NT2/D1 (cell line): ENCODE data around the gene TUT4.

Experiments used
- YY1 ChIP-seq: IDR thresholded peaks from 2 replicates; pipeline ENCODE4 v1.6.1; 2011; ENCODE audit not compliant: insufficient read length, insufficient read depth
- ZNF274 ChIP-seq: IDR thresholded peaks from 2 replicates; pipeline ENCODE4 v1.6.1; 2011; ENCODE audit warnings: mild to moderate bottlenecking, low read depth, low read length

DNA sequence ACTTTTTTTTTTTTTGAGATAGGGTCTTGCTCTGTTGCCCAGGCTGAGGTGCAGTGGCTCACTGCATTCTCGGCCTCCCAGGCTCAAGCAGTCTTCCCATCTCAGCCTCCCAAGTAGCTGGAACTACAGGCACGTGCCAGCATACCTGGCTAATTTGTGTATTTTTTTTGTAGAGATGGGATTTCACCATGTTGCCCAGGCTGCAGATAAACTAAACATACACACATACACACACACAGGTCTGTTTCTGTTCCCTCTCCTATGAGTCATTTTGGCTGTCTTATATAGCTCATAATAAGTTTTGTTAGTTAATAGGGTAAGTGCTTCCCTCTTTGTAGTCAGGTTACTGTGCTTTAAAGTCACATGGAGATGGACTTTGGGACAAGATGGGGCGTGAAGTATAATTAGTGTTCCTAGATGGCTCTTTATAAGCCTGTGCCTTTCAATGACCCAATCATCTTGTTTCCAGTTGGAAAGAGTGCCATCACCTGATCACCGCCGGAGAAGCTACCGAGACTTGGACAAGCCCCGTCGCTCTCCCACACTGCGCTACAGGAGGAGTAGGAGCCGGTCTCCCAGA, 139.4 kb downstream of the TUT4 start:
- TF ChIP-seq YY1 = no peak
- no peak for TF ChIP-seq ZNF274
